SK-N-SH (cell line): Measurements from ENCODE around the gene HMX2. TPM values are rescaled to one million over a fixed set of nuclear protein-coding genes. Genes with fewer than 3 reads are reported as not detected.
A peak's percentile ranks its signal among the peaks of the same experiment; 100 is the strongest.

ENCODE experiments used
- CTCF ChIA-PET: fragments of 300-600, 350-600 bp; formaldehyde crosslinking; extraction: SDS; loops from one replicate; lab custom pipeline; 2021; lab: Yijun Ruan, JAX
- POLR2A ChIA-PET: fragments of 350-600 bp; sonication (Branson Sonifier 250); formaldehyde crosslinking; extraction: SDS; loops from one replicate; lab custom pipeline; 2020; ENCODE audit warnings: antibody characterized with exemption, inconsistent platforms; lab: Yijun Ruan, JAX
- DNase-seq: peaks from one replicate; pipeline ENCODE4 v3.0.0; 2012
- H2AFZ ChIP-seq: fragments of 200-600 bp; sonication (generic); 2 replicates; pipeline ENCODE4 v1.8.1; 2016; ENCODE audit warnings: antibody characterized with exemption, mild to moderate bottlenecking, low read depth
- H3F3A ChIP-seq: fragments of 200-600 bp; sonication (generic); replicated peaks from 2 replicates; pipeline ENCODE3; 2016; ENCODE audit warnings: antibody characterized with exemption, mild to moderate bottlenecking; ENCODE audit not compliant: insufficient read depth
- H3K27ac ChIP-seq, 2 experiments: fragments of 200-500 bp in 1 of 2; fragments of 200-600 bp in 1 of 2; sonication (Bioruptor generic) in 1 of 2; sonication (generic), shearing (Covaris generic) in 1 of 2; 2 replicates each; pipeline versions ENCODE4 v1.5.1 to v1.6.1; 2014 to 2016; ENCODE audit warnings: low read depth in 2 of 2, inconsistent platforms in 1 of 2, low read length in 1 of 2, mild to moderate bottlenecking in 1 of 2, mixed read lengths in 1 of 2
- H3K27me3 ChIP-seq: fragments of 200-600 bp; sonication (generic), shearing (Covaris generic); 2 replicates; pipeline ENCODE4 v1.6.1; 2016; ENCODE audit warnings: mixed run types; ENCODE audit not compliant: insufficient read depth
- H3K36me3 ChIP-seq, 2 experiments: fragments of 200-500 bp in 1 of 2; fragments of 200-600 bp in 1 of 2; sonication (Bioruptor generic) in 1 of 2; sonication (generic) in 1 of 2; replicated peaks in 1 of 2; 2 replicates each; pipeline versions ENCODE3 to v1.5.1; 2014 to 2016; ENCODE audit warnings: low read length in 1 of 2, mild to moderate bottlenecking in 1 of 2; ENCODE audit not compliant: insufficient read depth in 2 of 2, control insufficient read depth in 1 of 2
- H3K4me1 ChIP-seq, 2 experiments: fragments of 200-500 bp in 1 of 2; fragments of 200-600 bp in 1 of 2; sonication (Bioruptor generic) in 1 of 2; sonication (generic), shearing (Covaris generic) in 1 of 2; 2 replicates each; pipeline versions ENCODE4 v1.5.1 to v1.6.1; 2014 to 2016; ENCODE audit warnings: low read depth in 1 of 2, low read length in 1 of 2, mixed run types in 1 of 2; ENCODE audit not compliant: insufficient read depth in 2 of 2, control insufficient read depth in 1 of 2
- H3K4me2 ChIP-seq: fragments of 200-600 bp; sonication (generic), shearing (Covaris generic); 2 replicates; pipeline ENCODE4 v1.6.1; 2017; ENCODE audit warnings: mixed run types
- H3K4me3 ChIP-seq, 2 experiments: fragments of 200-500 bp in 1 of 2; fragments of 200-600 bp in 1 of 2; sonication (Bioruptor generic) in 1 of 2; sonication (generic), shearing (Covaris generic) in 1 of 2; 2 replicates each; pipeline versions ENCODE4 v1.5.1 to v1.8.1; 2014 to 2016; ENCODE audit warnings: low read depth in 2 of 2, inconsistent platforms in 1 of 2, low read length in 1 of 2, mild to moderate bottlenecking in 1 of 2, mixed read lengths in 1 of 2, moderate library complexity in 1 of 2
- H3K79me2 ChIP-seq: fragments of 200-600 bp; sonication (generic); 2 replicates; pipeline ENCODE4 v1.8.1; 2017; ENCODE audit warnings: mild to moderate bottlenecking; ENCODE audit not compliant: insufficient read depth
- H3K9ac ChIP-seq: fragments of 200-600 bp; sonication (generic); 2 replicates; pipeline ENCODE4 v1.6.1; 2017; ENCODE audit warnings: mixed run types
- H3K9me2 ChIP-seq: fragments of 200-600 bp; sonication (generic); 2 replicates; pipeline ENCODE4 v1.6.1; 2017; ENCODE audit warnings: mixed run types
- H3K9me3 ChIP-seq: fragments of 200-600 bp; sonication (generic); 2 replicates; pipeline ENCODE4 v1.6.1; 2017; ENCODE audit warnings: mixed run types, mild to moderate bottlenecking, moderate library complexity
- H4K20me1 ChIP-seq: fragments of 200-600 bp; sonication (generic); 2 replicates; pipeline ENCODE4 v1.6.1; 2017; ENCODE audit warnings: mild to moderate bottlenecking, mixed run types; ENCODE audit not compliant: insufficient read depth
- CTCF ChIP-seq: fragments of 200-600 bp; sonication (generic); IDR thresholded peaks from 2 replicates; pipeline ENCODE4 v1.6.1; 2017; ENCODE audit warnings: antibody characterized with exemption, mild to moderate bottlenecking, moderate library complexity
- EZH2phosphoT487 ChIP-seq: fragments of 200-600 bp; sonication (generic); IDR thresholded peaks from 2 replicates; pipeline ENCODE4 v1.6.1; 2017; ENCODE audit warnings: low read depth, mixed run types, mild to moderate bottlenecking, antibody characterized with exemption, moderate library complexity, borderline replicate concordance
- GABPA ChIP-seq: IDR thresholded peaks from 2 replicates; pipeline ENCODE4 v1.4.0; 2012; ENCODE audit warnings: low read depth, mild to moderate bottlenecking
- JUND ChIP-seq: IDR thresholded peaks from 2 replicates; pipeline ENCODE4 v1.4.0; 2012
- MAX ChIP-seq: IDR thresholded peaks from 2 replicates; pipeline ENCODE4 v1.4.0; 2012; ENCODE audit warnings: low read depth
- NFIC ChIP-seq: IDR thresholded peaks from 2 replicates; pipeline ENCODE4 v1.4.0; 2012; ENCODE audit warnings: borderline replicate concordance
- SIN3A ChIP-seq: IDR thresholded peaks from 2 replicates; pipeline ENCODE4 v1.6.1; 2012; ENCODE audit warnings: low read depth, mild to moderate bottlenecking, low read length, moderate library complexity, borderline replicate concordance
- TEAD4 ChIP-seq: IDR thresholded peaks from 2 replicates; pipeline ENCODE4 v1.4.0; 2012; ENCODE audit warnings: mild to moderate bottlenecking, borderline replicate concordance; ENCODE audit not compliant: insufficient read depth
- WGBS: methylation state at CpG from one replicate; pipeline ENCODE4 v1.1.6; 2017; ENCODE audit warnings: low lambda C conversion rate; 5-methylcytosine and 5-hydroxymethylcytosine counted together
- polyA plus RNA-seq, 3 experiments: library from polyadenylated mRNA; depleted of rRNA; stranded (reverse); fragments of >200 nt; gene quantifications; 2 replicates each; pipeline ENCODE4 v1.2.3, GENCODE V29; 2012

The HMX2 gene
- polyA plus RNA-seq, 1 of the 3 experiments (the other 2 are of a cell fraction): not detected

GRCh38 chr10:123150271-123150985 lies 2.5 kb downstream of the HMX2 start:
- Histone ChIP-seq H3F3A (no peaks in the 10 kb centered on the region), H3K4me1 (peaks cover 1 to 29% of the 10 kb centered on the region in 2 experiments; a peak in 2 of 4 replicates), H3K9ac (no peak overlapping the region), H2AFZ (0 out of 2 replicates have a peak overlapping the region, but pooled peaks have one; percentile 76), H3K79me2 (peaks cover 10% of the 10 kb centered on the region), H3K4me3 (peak overlapping the region; percentile 40 to 51; a peak in 3 of 4 replicates), H3K36me3 (peaks cover under 1 to 3% of the 10 kb centered on the region in 2 experiments), H3K9me3 (no peaks in the 10 kb centered on the region), H3K27ac (no peak overlapping the region), H3K27me3 (peaks cover 73% of the 10 kb centered on the region), H3K4me2 (peak overlapping the region; percentile 79), H4K20me1 (peaks cover 5% of the 10 kb centered on the region; the same call in 1 of the 2 replicates), H3K9me2 (no peaks in the 10 kb centered on the region)
- POLR2A ChIA-PET: no interaction called here
- TF ChIP-seq EZH2phosphoT487 (peak; percentile 86; the same call in 1 of the 2 replicates), MAX (no peak)
- CTCF ChIA-PET: interaction anchor here (1.0 to 2.8 kb wide), 7 partner anchors 10 to 230 kb away, joined by 3 to 22 read pairs (median 7); no protein-coding TSS in a partner anchor
- no peak for DNase-seq
- WGBS: 51% methylated on average over 19 of the region's 34 CpGs

- Histone ChIP-seq H3K4me2 (peak overlapping the region; percentile 67), H3K79me2 (peaks cover 18% of the 10 kb centered on the region), H3K36me3 (peaks cover 7 to 9% of the 10 kb centered on the region in 2 experiments), H3K9me2 (no peaks in the 10 kb centered on the region), H2AFZ (0 out of 2 replicates have a peak overlapping the region, but pooled peaks have one; percentile 76), H3K27me3 (peaks cover 66% of the 10 kb centered on the region), H3F3A (peaks cover 6% of the 10 kb centered on the region), H3K4me3 (peak overlapping the region in 1 of 2 experiments; percentile 24; a peak in 2 of 4 replicates), H3K4me1 (peaks cover 8 to 33% of the 10 kb centered on the region in 2 experiments; a peak in 3 of 4 replicates), H3K9me3 (no peaks in the 10 kb centered on the region), H3K27ac (no peak overlapping the region), H4K20me1 (peaks cover 12% of the 10 kb centered on the region), H3K9ac (no peak overlapping the region)
- 38% methylated on average over 24 of the region's 56 CpGs for WGBS
- POLR2A ChIA-PET: no interaction called here
- peak; percentile 52 for DNase-seq
- TF ChIP-seq JUND (no peak), SIN3A (no peak), CTCF (no peak), MAX (0 out of 2 replicates have a peak, but pooled peaks have one; percentile 14), NFIC (no peak), TEAD4 (no peak), GABPA (no peak)
- CTCF ChIA-PET: interaction anchor here (0.8 to 2.8 kb wide), 7 partner anchors 11 to 229 kb away, joined by 3 to 22 read pairs (median 5); no protein-coding TSS in a partner anchor
These were observed 3.2 kb downstream of the HMX2 start for GRCh38 chr10:123150986-123151736.
